ENCODE results near the gene GALNT2. TPM values are rescaled to one million over a fixed set of nuclear protein-coding genes. Genes with fewer than 3 reads are reported as not detected.

Gene GALNT2
- total RNA-seq, 1 experiment from 2014 or later, result 62.2 TPM

- Mint-ChIP-seq H3K9me3 (ENCODE audit: unreplicated experiment) (no peaks in the 10 kb centered on the region), H3K27me3 (ENCODE audit: insufficient read depth, unreplicated experiment) (no peaks in the 10 kb centered on the region), H3K27ac (ENCODE audit: unreplicated experiment) (no peak overlapping the region), H3K4me1 (ENCODE audit: low read depth, unreplicated experiment) (no peaks in the 10 kb centered on the region), H3K36me3 (ENCODE audit: insufficient read depth, unreplicated experiment) (peaks cover 12% of the 10 kb centered on the region), H3K4me3 (ENCODE audit: unreplicated experiment) (no peak overlapping the region)
- no peak for TF ChIP-seq CTCF (IDR thresholded peaks at IDR 0.05; ENCODE audit: insufficient read depth in 1 of 2, low read depth in 1 of 2, low read length in 1 of 2, severe bottlenecking in 1 of 2, unreplicated experiment in 1 of 2)
- DNase-seq, result no peak
- CTCF ChIA-PET, result no interaction called here
- BruUV-seq (replicated peaks), result no TSS peak
- Histone ChIP-seq H3K4me1 (no peaks in the 10 kb centered on the region), H3K36me3 (ENCODE audit: control insufficient read depth, insufficient read depth, low read length) (no peaks in the 10 kb centered on the region), H3K4me3 (ENCODE audit: low read depth, low read length) (no peak overlapping the region), H3K27me3 (replicated peaks; ENCODE audit: control insufficient read depth, insufficient read depth, low read length) (no peaks in the 10 kb centered on the region), H3K9me3 (no peaks in the 10 kb centered on the region)
- intact Hi-C loops (cut with micrococcal nuclease; ENCODE audit: unreplicated experiment), result no loop called here
- POLR2A ChIA-PET, result no interaction called here
Observed at GRCh38 chr1:230255116-230255515, 188.1 kb downstream of the GALNT2 start.

GRCh38 chr1:230255991-230256390, 189.0 kb downstream of the GALNT2 start:
- no peaks in the 10 kb centered on the region for H3K4me1 ChIP-seq
- H3K27me3 ChIP-seq (replicated peaks; ENCODE audit: control insufficient read depth, insufficient read depth, low read length), result no peaks in the 10 kb centered on the region
- H3K9me3 ChIP-seq, result no peaks in the 10 kb centered on the region
- Mint-ChIP-seq H3K27me3 (ENCODE audit: insufficient read depth, unreplicated experiment) (no peaks in the 10 kb centered on the region), H3K36me3 (ENCODE audit: insufficient read depth, unreplicated experiment) (peaks cover 12% of the 10 kb centered on the region), H3K4me3 (ENCODE audit: unreplicated experiment) (no peak overlapping the region), H3K27ac (ENCODE audit: unreplicated experiment) (no peak overlapping the region), H3K4me1 (ENCODE audit: low read depth, unreplicated experiment) (no peaks in the 10 kb centered on the region), H3K9me3 (ENCODE audit: unreplicated experiment) (no peaks in the 10 kb centered on the region)
- no peaks in the 10 kb centered on the region for H3K36me3 ChIP-seq (ENCODE audit: control insufficient read depth, insufficient read depth, low read length)
- intact Hi-C loops (cut with micrococcal nuclease; ENCODE audit: unreplicated experiment), result no loop called here
- no TSS peak for BruUV-seq (replicated peaks)
- H3K4me3 ChIP-seq (ENCODE audit: low read depth, low read length), result no peak overlapping the region
- TF ChIP-seq CTCF (IDR thresholded peaks at IDR 0.05; ENCODE audit: insufficient read depth in 1 of 2, low read depth in 1 of 2, low read length in 1 of 2, severe bottlenecking in 1 of 2, unreplicated experiment in 1 of 2), result no peak
- CTCF ChIA-PET, result no interaction called here
- DNase-seq, result no peak
- POLR2A ChIA-PET, result no interaction called here

GRCh38 chr1:230256896-230257295, 189.9 kb downstream of the GALNT2 start:
- Histone ChIP-seq H3K4me3 (ENCODE audit: low read depth, low read length) (no peak overlapping the region), H3K27me3 (replicated peaks; ENCODE audit: control insufficient read depth, insufficient read depth, low read length) (no peaks in the 10 kb centered on the region), H3K9me3 (no peaks in the 10 kb centered on the region), H3K36me3 (ENCODE audit: control insufficient read depth, insufficient read depth, low read length) (no peaks in the 10 kb centered on the region), H3K4me1 (no peaks in the 10 kb centered on the region)
- POLR2A ChIA-PET, result no interaction called here
- no peak for TF ChIP-seq CTCF (IDR thresholded peaks at IDR 0.05; ENCODE audit: insufficient read depth in 1 of 2, low read depth in 1 of 2, low read length in 1 of 2, severe bottlenecking in 1 of 2, unreplicated experiment in 1 of 2)
- H3K27ac Mint-ChIP-seq (ENCODE audit: unreplicated experiment), result no peak overlapping the region
- no peak overlapping the region for H3K4me3 Mint-ChIP-seq (ENCODE audit: unreplicated experiment)
- DNase-seq, result no peak
- H3K9me3 Mint-ChIP-seq (ENCODE audit: unreplicated experiment), result no peaks in the 10 kb centered on the region
- BruUV-seq (replicated peaks), result no TSS peak
- CTCF ChIA-PET, result no interaction called here
- H3K4me1 Mint-ChIP-seq (ENCODE audit: low read depth, unreplicated experiment), result no peaks in the 10 kb centered on the region
- H3K27me3 Mint-ChIP-seq (ENCODE audit: insufficient read depth, unreplicated experiment), result no peaks in the 10 kb centered on the region
- intact Hi-C loops (cut with micrococcal nuclease; ENCODE audit: unreplicated experiment), result no loop called here
- peaks cover 12% of the 10 kb centered on the region for H3K36me3 Mint-ChIP-seq (ENCODE audit: insufficient read depth, unreplicated experiment)
